IPS DF 4.7 (cell line): ENCODE data around the gene IL21R.
A peak's percentile ranks its signal among the peaks of the same experiment; 100 is the strongest.

ENCODE experiments used
- DNase-seq: peaks from one replicate; pipeline ENCODE4 v3.0.0-alpha.2; 2013; ENCODE audit warnings: low spot score; ENCODE audit errors: extremely low read depth

Gene IL21R

DNA sequence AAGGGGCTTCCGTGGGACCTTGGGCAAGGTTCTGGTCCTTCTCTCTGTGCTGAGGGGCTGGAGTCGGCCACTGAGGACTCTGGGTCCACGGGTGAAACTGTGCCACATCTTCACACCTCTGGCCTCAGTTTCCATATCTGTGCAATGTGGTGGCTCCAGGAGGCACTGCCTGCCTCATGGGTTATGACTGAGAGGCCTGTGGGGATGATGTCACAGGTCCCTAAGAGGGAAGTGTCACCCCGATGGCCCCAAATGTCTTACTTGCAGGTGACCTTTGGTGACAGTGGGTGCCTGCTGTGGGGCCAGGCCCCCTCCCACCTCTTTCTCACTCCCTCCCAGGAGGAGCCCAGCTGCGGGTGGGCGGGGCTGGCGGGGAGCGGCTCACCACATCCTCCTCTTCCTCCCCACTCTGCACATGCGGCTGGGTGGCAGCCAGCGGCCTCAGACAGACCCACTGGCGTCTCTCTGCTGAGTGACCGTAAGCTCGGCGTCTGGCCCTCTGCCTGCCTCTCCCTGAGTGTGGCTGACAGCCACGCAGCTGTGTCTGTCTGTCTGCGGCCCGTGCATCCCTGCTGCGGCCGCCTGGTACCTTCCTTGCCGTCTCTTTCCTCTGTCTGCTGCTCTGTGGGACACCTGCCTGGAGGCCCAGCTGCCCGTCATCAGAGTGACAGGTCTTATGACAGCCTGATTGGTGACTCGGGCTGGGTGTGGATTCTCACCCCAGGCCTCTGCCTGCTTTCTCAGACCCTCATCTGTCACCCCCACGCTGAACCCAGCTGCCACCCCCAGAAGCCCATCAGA is at the start of gene IL21R:
Gene IL21R (plus strand): TSS at position 407 of the 801 bp plus-strand sequence. CDS start 27,898 bp downstream, outside the sequence.
- DNase-seq: no peak

DNA sequence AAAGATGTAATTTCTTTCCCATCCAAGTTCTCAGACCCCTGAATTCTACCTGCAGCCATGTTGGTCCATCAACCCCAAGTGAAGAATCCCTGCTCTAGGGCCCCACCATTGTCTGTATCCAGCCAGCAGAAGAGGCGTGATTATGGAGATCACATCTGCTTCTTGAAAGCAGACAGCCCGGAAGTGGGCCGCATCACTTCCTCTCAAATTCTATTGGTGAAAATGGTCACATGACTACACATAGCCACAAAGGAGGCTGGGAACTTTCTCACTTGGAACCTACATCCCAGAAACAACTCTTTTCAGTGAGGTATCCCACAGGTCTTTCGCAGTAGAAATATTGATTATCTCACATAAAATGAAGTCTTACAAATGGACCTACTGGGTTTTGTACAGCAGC is 48.1 kb upstream of the IL21R start:
- no peak for DNase-seq

DNA sequence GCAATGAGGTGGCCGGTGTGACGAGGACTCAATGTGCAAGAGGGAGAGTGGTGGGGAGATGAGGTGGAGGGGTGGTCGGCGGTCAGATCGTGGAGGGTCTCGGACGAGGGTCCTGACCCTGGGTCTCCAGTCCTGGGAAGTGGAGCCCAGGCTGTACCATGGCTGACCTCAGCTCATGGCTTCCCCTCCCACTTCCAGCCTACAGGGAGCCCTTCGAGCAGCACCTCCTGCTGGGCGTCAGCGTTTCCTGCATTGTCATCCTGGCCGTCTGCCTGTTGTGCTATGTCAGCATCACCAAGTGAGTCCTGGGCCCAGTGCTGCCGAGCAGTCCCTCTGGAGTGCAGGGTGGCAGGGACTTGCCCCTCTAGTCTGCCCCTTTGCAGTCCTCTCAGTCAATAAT is 46.4 kb upstream of the IL21R start:
- no peak for DNase-seq

DNA sequence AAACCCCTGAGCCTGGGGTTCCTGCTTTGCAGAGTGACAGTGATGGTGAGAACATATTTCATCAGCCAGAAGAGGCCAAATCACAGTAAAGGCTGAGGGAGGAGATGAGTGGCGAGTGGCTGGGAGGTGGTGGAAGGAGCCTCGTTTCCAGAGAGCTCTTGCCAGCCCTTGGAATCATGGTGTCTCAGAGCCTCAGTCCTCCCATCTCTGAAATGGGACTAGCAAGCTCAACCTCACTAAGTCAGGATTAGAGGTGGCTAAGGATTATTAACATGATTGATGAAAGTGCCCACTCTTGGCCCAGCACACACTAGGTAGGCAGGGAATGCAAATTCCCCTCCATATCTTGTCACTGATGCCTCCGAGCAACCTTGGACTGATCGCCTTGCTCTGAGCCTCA is 45.2 kb upstream of the IL21R start:
- DNase-seq: no peak

DNA sequence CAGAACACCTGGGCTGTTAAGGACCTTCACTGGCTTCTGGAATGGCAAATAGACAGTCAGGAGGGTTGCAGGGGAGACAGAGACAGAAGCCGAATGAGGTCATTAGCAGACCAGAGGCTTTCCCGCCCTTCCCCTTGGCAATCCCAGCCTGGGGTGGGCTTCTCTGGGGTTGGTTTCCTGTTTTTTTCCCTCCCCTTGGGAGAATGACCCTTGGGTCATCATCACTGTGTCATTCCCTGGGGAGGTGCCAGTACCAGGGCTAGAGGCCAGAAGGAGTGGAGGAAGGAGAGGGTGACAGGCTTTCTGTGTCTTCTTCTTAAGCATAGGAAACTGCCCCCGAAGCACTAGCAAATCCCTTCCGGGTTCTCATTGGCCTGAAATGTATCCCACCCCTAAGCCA is 42.9 kb upstream of the IL21R start:
- no peak for DNase-seq

DNA sequence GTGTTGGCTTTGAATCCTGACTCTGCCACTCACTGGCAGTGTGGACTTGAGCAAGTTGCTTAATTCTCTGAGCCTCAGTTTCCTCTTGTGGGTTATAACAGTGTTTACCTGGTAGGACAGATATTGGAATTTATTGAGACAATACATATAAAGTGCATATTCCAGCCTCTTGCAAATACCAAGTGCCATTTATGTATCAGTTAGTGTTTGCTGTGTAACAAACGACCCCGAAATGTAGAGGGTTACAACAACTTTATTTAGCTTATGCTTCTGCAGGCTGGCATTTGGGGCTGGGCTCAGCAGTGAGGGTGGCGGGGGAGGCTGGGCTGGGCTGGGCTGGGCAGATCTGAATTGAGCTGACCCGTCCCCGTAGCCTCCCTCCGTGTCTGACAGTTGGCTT is 42.4 kb upstream of the IL21R start:
- no peak for DNase-seq

DNA sequence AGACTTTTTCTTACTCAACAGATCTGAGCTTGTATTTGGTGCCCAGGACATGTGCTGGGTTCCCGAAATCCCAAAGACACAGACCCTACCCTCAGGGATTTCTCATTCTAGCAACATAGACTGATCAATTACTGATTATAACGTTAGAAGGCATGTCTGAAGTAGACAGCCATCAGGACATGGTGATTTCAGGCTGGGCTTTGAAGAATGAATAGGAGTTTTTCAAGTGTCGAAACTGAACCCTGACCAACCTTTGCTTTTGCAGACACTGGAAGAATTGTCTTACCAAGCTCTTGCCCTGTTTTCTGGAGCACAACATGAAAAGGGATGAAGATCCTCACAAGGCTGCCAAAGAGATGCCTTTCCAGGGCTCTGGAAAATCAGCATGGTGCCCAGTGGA is 40.0 kb upstream of the IL21R start:
- no peak for DNase-seq

DNA sequence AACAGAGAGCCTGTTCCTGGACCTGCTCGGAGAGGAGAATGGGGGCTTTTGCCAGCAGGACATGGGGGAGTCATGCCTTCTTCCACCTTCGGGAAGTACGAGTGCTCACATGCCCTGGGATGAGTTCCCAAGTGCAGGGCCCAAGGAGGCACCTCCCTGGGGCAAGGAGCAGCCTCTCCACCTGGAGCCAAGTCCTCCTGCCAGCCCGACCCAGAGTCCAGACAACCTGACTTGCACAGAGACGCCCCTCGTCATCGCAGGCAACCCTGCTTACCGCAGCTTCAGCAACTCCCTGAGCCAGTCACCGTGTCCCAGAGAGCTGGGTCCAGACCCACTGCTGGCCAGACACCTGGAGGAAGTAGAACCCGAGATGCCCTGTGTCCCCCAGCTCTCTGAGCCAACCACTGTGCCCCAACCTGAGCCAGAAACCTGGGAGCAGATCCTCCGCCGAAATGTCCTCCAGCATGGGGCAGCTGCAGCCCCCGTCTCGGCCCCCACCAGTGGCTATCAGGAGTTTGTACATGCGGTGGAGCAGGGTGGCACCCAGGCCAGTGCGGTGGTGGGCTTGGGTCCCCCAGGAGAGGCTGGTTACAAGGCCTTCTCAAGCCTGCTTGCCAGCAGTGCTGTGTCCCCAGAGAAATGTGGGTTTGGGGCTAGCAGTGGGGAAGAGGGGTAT is 39.3 kb upstream of the IL21R start:
- DNase-seq: no peak

DNA sequence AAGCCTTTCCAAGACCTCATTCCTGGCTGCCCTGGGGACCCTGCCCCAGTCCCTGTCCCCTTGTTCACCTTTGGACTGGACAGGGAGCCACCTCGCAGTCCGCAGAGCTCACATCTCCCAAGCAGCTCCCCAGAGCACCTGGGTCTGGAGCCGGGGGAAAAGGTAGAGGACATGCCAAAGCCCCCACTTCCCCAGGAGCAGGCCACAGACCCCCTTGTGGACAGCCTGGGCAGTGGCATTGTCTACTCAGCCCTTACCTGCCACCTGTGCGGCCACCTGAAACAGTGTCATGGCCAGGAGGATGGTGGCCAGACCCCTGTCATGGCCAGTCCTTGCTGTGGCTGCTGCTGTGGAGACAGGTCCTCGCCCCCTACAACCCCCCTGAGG is 38.7 kb upstream of the IL21R start:
- no peak for DNase-seq

DNA sequence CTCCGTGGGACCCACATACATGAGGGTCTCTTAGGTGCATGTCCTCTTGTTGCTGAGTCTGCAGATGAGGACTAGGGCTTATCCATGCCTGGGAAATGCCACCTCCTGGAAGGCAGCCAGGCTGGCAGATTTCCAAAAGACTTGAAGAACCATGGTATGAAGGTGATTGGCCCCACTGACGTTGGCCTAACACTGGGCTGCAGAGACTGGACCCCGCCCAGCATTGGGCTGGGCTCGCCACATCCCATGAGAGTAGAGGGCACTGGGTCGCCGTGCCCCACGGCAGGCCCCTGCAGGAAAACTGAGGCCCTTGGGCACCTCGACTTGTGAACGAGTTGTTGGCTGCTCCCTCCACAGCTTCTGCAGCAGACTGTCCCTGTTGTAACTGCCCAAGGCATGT is 38.2 kb upstream of the IL21R start:
- DNase-seq: no peak

DNA sequence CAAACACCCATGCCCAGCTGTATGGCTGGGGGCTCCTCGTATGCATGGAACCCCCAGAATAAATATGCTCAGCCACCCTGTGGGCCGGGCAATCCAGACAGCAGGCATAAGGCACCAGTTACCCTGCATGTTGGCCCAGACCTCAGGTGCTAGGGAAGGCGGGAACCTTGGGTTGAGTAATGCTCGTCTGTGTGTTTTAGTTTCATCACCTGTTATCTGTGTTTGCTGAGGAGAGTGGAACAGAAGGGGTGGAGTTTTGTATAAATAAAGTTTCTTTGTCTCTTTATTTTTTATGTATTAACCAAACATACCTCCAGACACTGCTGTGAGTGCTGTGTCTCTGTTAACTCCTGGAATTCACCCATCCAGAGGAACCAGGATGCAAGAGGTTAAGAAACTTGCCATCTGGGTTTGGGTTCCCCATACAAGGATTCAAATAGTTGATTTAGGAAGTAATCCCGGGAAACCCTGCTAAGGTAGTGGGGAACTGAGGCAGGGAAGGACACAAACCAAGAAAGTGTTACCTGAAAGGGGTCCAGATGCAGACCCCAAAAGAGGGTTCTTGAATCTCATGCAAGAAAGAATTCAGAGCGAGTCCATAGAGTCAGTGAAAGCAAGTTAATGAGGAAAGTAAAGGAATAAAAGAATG is 37.4 kb upstream of the IL21R start:
- DNase-seq: no peak

DNA sequence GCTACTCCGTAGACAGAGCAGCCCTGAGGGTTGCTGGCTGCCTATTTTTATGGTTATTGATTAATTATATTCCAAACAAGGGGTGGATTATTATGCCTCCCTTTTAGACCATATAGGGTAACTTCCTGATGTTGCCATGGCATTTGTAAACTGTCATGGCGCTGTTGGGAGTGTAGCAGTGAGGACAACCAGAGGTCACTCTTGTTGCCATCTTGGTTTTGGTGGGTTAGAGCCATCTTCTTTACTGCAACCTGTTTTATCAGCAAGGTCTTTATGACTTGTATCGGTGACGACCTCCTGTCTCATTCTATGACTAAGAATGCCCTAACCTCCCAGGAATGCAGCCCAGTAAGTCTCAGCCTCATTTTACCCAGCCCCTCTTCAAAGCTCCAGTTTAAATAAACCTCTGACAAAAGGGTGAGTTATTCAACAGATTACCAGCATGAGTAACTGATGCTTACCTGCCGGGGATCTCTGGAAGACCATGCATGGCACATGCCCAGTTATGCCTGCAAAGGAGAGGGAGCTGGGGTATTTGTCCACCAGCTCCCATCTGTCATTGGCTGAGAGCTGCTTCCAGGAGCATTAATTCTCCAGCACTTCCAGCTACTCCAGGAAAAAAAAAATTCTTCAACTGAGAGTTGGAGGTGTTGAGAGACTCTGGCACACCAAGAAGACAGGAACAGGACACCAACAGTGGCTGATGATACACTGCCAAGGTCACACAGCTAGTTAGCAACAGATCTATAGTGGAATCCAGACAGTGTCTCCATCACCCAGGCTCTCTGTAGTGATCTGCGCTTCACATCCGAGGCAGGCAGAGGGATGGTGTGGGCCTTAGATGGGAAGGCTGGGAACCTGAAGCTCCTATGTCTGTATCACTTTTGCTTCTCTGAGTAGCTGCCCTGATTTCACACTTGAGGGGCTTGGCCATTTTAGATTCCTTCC is 36.6 kb upstream of the IL21R start:
- no peak for DNase-seq

DNA sequence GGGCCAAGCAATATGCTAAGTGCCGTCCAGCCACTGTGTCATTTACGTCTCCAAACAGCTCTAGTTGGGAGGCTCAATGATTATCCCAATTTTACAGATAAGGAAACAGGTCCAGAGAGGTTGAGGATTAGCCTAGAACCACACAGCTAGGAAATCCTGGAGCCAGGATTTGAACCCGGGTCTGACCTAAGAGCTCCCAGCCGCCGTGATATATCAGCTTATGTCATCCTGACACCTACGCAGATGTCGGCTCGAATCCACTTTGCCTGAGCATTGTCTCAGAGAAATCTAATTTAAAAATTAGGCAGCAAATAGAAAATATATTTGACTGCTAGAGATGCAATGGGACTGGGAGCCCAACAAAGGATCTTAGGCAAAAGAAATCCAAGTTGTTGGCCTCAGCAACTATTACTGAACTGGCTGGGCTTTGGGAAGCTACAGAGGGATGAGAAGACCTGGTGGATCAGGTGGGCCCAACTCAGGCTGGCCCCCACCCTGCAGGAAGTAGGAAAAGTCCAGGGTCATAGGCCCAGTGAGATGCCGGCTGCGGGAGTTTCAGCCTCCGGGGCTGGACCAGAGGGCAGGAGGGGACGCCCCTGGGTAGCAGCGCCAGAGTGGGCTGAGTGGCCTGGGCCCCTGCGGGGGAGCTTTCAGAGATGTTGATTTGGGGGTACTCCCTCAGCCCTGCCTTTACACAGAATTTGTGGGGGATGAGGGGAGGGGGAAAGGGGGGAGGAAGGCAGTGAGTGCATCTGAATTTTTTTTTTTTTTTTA is 35.1 kb upstream of the IL21R start:
- DNase-seq: no peak

DNA sequence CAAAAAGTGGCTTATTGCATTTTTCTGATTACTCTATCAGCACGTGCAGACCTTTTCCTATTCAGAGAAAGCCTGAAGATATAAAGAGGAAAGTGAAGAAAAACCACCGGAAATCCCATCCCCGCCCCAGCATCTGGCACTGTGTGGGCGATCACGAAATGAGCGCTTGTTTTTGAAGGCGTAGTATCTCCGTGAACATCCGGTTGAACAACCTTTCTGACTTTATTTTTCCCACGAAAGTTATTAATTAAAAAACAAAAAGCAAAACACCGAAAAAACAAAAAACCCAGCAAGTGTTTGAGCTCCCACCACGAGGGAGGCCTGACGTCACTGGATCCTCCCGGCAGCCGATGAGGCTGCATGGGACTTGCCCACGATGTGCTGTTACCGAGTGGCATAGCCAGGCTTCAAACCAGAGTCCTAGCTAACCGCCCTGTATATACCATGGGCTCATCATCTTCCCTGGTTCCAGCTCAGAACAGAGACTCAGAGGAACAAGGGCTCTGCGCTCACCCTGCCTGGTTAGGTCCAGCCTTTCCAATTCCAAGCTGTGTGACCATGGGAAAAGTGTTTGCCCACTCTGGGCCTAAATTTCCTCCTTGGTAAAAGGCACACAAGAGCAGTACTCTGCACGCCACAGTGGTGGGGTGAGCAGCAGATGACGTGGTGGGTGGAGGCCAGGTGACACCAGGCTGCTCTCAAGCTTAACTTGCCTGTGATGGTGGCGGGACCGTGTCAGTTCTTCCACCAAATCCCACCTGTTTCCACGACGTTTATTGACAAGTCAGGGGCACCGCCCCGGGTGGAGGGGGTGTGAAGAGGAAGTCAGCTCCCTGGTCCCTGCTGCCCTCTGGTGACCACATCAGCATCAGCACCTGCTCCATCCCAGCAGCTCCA is 34.3 kb upstream of the IL21R start:
- peak; percentile 19 for DNase-seq

DNA sequence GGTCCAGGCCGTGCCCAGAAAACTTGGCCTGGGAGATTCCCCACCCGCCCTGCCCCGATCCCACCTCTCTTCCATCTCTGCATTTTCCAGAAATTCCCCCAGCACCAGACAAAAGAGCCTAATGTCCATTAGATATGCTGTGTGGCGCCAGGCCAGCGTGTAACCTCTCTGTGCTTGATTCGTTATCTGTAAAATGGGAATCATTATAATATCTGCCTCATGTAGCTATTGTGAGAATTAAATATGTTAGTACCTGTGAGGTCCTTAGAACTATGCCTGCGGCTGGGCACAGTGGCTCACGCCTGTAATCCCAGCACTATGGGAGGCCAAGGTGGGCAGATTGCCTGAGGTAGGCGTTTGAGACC is 33.6 kb upstream of the IL21R start:
- DNase-seq: no peak

DNA sequence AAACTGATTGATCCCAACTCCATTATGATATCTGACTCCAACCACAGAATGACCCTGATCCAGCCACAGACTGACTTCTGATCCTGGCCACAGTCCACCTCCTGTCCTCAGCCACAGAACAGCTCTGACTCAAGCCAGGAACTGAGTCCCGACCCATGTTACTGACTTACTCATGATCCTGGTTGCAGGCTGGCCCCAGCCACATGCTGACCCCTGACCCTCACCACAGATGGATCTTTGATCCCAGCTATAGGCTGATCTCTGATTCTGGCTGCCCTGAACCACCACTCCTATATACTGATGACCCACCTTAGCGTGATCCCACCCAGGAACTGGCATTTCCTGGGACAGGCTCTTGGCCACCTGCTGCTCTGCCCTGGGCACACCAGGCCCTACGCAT is 32.2 kb upstream of the IL21R start:
- DNase-seq: no peak

DNA sequence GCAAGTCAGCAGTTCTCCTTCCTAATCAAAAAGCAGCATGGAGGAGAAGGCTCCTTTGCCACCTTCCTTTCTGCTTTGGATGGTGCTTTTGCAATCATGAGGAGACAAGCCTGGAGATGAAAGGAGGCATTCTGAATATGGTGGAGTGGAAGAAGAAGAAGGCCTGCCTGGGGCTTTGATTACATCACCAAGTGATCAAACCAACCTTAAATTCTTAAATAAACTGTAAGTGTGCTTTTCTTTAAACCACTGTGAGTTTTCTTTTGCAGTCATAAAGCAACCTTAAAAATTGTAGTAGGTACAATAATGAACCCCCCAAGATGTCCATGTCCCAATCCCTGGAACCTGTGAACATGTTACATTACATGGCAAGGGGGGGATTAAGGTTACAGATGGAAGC is 31.7 kb upstream of the IL21R start:
- no peak for DNase-seq

DNA sequence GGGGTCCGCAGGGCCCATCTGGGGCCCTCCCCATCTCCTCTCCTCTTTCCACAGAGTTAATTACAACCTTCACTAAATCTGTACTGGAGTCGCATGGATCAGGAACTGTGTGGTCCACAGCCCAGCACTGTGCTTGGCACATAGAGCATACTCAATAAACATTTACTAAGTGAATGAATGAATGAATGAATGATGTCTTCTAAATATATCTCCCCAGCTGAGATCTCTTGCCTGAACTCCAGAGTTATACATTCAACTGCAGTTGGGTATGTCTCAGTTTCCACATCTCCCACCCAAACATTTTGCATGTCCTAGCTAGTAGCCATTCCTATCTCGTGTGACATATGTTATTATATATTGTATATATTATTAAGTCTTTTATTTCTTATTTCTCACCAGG is 28.7 kb upstream of the IL21R start:
- DNase-seq: no peak

DNA sequence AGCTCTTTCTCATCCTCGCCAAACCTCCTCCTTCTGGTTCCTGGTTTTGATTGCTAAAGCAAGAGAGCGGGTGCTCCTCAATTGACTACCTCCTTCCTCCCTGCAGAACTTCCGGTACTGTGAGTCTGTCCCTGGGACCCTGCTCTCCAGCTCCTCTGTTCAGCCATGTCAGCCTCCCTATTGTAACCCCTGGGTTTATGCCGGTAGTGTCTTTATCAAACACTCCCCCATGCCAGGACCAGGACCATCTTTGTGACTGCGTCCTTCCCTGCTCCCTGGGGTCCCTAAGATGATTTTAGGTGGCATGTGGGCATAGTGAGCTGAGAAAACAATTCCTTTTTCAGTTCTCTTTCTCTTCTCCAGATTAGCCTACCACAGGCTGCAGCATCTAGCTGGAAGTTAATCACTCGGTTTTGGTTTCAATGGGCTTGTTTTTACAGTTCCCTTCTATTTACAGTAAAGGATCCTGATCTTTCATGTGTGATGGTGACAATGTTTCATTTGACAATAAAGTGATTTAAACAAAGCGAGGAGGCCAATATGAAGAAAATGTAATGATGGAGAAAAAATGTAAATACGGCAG is 27.7 kb upstream of the IL21R start:
- DNase-seq: no peak
